ENCODE results near the gene HES5. TPM values are rescaled to one million over a fixed set of nuclear protein-coding genes. Genes with fewer than 3 reads are reported as not detected.
A peak's percentile ranks its signal among the peaks of the same experiment; 100 is the strongest.
"Not testable (repeated sequence)": the region's sequence is repeated elsewhere in the genome, so short reads cannot be mapped to it uniquely, and the experiment has no call there.

The HES5 gene
- total and polyA plus RNA-seq, 2 experiments from 2014 or later: not detected

DNA sequence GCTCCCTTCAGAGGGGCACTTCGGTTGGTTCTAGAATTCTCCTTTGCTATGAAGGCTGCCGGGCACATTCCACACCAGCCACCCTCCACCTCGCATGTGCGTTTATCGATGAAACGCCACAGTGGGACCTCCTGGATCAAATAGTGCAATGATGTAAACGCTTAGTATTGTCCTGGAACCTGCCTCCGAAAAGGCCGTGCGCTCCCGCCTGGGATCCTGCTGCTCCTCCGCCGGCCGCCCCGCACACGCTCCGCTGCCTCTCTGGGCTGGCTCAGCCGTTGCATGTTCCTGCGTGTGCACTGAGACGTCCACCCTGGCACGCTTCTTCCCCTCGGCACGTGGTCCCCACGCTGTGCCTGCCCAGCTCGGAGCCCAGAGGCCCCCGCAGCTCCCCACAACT is 22.1 kb upstream of the HES5 start:
- Histone ChIP-seq H3K9me3 (ENCODE audit: low read depth) (no peaks in the 10 kb centered on the region), H3K9ac (no peak overlapping the region), H2AFZ (no peak overlapping the region), H3K4me1 (ENCODE audit: insufficient read depth) (peaks cover 15% of the 10 kb centered on the region), H3K4me2 (ENCODE audit: unreplicated experiment) (no peak overlapping the region), H3K36me3 (ENCODE audit: low read depth) (no peaks in the 10 kb centered on the region), H3F3A (ENCODE audit: insufficient read depth) (peaks cover 4% of the 10 kb centered on the region; the same call in 1 of the 2 replicates), H4K20me1 (ENCODE audit: insufficient read depth) (no peaks in the 10 kb centered on the region), H3K27ac (no peak overlapping the region), H3K79me2 (ENCODE audit: insufficient read depth) (no peaks in the 10 kb centered on the region), H3K27me3 (replicated peaks; ENCODE audit: insufficient read depth) (no peaks in the 10 kb centered on the region), H3K9me2 (ENCODE audit: insufficient read depth) (no peaks in the 10 kb centered on the region), H3K4me3 (no peak overlapping the region)
- TF ChIP-seq EZH2 (IDR thresholded peaks at IDR 0.05; ENCODE audit: insufficient read depth, poor library complexity, severe bottlenecking) (no peak), EZH2phosphoT487 (IDR thresholded peaks at IDR 0.05; ENCODE audit: insufficient read depth, low read depth) (no peak)
- DNase-seq: no peak
- in situ Hi-C loops (cut with MboI): no loop called here
- 87 to 88% methylated on average over 17 to 24 of the region's 26 CpGs for WGBS, 2 experiments (ENCODE audit: low coverage in 1 of 2, low lambda C conversion rate in 2 of 2, missing lambda C conversion rate in 2 of 2)

DNA sequence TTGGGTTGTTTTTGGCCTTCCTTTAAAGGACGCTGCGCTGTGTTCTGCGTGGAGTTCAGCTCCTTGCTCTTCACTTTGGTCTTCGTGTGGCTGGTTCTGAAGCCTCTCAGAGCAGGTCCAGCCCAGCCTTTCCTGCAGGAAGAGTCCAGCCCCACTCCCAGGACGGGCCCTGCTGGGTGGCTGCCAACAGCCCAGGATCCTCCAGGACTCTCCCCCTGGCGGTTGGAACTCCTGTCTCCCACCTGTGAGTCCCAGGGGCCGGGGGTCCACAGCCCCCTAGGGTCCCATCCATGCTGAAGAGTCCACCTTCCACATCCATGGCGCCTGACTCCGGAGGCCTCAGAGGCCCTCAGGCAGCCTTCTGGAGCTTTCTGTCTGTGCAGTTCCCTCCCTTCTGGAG is 21.5 kb upstream of the HES5 start:
- H3K27ac ChIP-seq; H4K20me1 ChIP-seq (ENCODE audit: insufficient read depth); H3K27me3 ChIP-seq (replicated peaks; ENCODE audit: insufficient read depth); H3K4me3 ChIP-seq; in situ Hi-C loops (cut with MboI); H3K79me2 ChIP-seq (ENCODE audit: insufficient read depth); H3K4me2 ChIP-seq (ENCODE audit: unreplicated experiment); H3F3A ChIP-seq (ENCODE audit: insufficient read depth); H3K9ac ChIP-seq; H3K36me3 ChIP-seq (ENCODE audit: low read depth); H2AFZ ChIP-seq; DNase-seq; H3K9me3 ChIP-seq (ENCODE audit: low read depth); H3K9me2 ChIP-seq (ENCODE audit: insufficient read depth): not testable (repeated sequence)
- peaks cover 10% of the 10 kb centered on the region for H3K4me1 ChIP-seq (ENCODE audit: insufficient read depth)
- WGBS, 2 experiments (ENCODE audit: low coverage in 1 of 2, low lambda C conversion rate in 2 of 2, missing lambda C conversion rate in 2 of 2): 71 to 75% methylated on average over 9 of the region's 9 CpGs

GRCh38 chr1:2550309-2550861 is 20.3 kb upstream of the HES5 start:
- H3K9me3 ChIP-seq (ENCODE audit: low read depth); H3K4me2 ChIP-seq (ENCODE audit: unreplicated experiment); H3K4me3 ChIP-seq; H2AFZ ChIP-seq; H3K9ac ChIP-seq; H3F3A ChIP-seq (ENCODE audit: insufficient read depth); H3K79me2 ChIP-seq (ENCODE audit: insufficient read depth); H3K27ac ChIP-seq; in situ Hi-C loops (cut with MboI); H3K36me3 ChIP-seq (ENCODE audit: low read depth); H3K9me2 ChIP-seq (ENCODE audit: insufficient read depth); H3K27me3 ChIP-seq (replicated peaks; ENCODE audit: insufficient read depth); H4K20me1 ChIP-seq (ENCODE audit: insufficient read depth); DNase-seq: not testable (repeated sequence)
- H3K4me1 ChIP-seq (ENCODE audit: insufficient read depth): peaks cover 10% of the 10 kb centered on the region
- WGBS, 2 experiments (ENCODE audit: low coverage in 1 of 2, low lambda C conversion rate in 2 of 2, missing lambda C conversion rate in 2 of 2): 52 to 55% methylated on average over 11 to 12 of the region's 12 CpGs

GRCh38 chr1:2549367-2550029 is 19.4 kb upstream of the HES5 start:
- not testable (repeated sequence) for H3K9me3 ChIP-seq (ENCODE audit: low read depth); H3K27me3 ChIP-seq (replicated peaks; ENCODE audit: insufficient read depth); H4K20me1 ChIP-seq (ENCODE audit: insufficient read depth); H3K9me2 ChIP-seq (ENCODE audit: insufficient read depth); H3K4me3 ChIP-seq; H3F3A ChIP-seq (ENCODE audit: insufficient read depth); H3K4me2 ChIP-seq (ENCODE audit: unreplicated experiment); H3K36me3 ChIP-seq (ENCODE audit: low read depth); H3K79me2 ChIP-seq (ENCODE audit: insufficient read depth); DNase-seq
- in situ Hi-C loops (cut with MboI): loop anchor here (10.0 kb wide), 1 partner anchor 135 kb away; the partner anchor contains the start of gene PEX10
- Histone ChIP-seq H3K9ac (peak overlapping the region; percentile 72), H2AFZ (peak overlapping the region; percentile 72), H3K4me1 (ENCODE audit: insufficient read depth) (peaks cover 10% of the 10 kb centered on the region), H3K27ac (peak overlapping the region; percentile 63; the same call in 1 of the 2 replicates)
- 87 to 90% methylated on average over 15 to 27 of the region's 28 CpGs for WGBS, 2 experiments (ENCODE audit: low coverage in 1 of 2, low lambda C conversion rate in 2 of 2, missing lambda C conversion rate in 2 of 2)

All from GM23248 (cell line).